Measurements from ENCODE around the gene GDA.

The GDA gene

DNA sequence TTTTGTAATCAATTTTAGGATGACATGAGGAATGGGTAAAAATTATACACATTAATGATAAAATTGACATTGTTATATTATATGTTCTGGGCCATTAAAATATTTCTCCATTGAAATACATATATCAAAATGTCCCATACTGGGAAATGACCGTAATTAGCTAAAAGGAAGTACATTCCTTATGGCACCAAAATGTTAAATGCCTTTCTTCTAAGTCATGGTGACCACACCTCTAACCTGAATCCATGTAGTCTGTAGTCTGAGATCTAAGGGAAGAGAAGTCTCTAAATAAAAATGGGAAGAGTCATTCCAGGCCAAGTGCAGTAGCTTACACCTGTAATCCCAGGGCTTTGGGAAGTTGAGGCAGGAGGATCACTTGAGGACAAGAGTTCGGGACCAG lies 10.0 kb upstream of the GDA start:
- Mint-ChIP-seq H3K9me3 (no peaks in the 10 kb centered on the region), H3K27me3 (ENCODE audit: low read depth) (peaks cover 11% of the 10 kb centered on the region), H3K27ac (no peak overlapping the region), H3K4me1 (ENCODE audit: low read depth) (no peaks in the 10 kb centered on the region), H3K36me3 (ENCODE audit: low read depth) (no peaks in the 10 kb centered on the region), H3K4me3 (no peak overlapping the region)

DNA sequence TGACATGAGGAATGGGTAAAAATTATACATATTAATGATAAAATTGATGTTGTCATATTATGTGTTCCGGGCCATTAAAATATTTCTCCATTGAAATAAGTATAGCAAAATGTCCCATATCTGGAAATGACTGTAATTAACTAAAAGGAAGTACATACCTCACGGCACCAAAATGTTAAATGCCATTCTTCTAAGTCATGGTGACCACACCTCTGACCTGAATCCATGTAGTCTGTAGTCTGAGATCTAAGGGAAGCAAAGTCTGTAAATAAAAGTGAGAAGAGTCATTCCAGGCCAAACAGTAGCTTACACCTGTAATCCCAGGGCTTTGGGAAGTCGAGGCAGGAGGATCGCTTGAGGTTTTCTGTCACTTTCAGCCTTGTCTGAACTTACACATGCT lies 8.7 kb upstream of the GDA start:
- Mint-ChIP-seq H3K36me3 (ENCODE audit: low read depth) (no peaks in the 10 kb centered on the region), H3K9me3 (no peaks in the 10 kb centered on the region), H3K27ac (no peak overlapping the region), H3K4me1 (ENCODE audit: low read depth) (no peaks in the 10 kb centered on the region), H3K4me3 (no peak overlapping the region), H3K27me3 (ENCODE audit: low read depth) (peaks cover 11% of the 10 kb centered on the region)

DNA sequence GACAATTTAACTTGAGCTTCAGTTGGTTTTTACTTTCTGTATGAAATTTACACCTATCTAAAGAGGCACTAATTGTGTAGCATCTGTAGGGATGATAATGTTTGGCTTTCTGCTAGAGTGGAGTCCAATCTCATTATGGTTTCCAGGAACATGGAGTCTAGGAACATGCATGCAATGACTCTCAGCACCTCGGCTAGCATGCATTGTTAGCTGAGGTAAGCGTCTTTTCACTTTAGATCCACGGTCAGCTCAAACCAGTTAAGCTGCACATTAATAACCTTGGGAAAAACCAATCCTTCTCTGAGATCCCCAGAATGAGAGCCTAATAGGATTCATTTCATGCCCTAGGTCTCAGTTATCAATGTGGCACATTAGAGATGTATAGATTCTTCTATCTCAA lies 7.8 kb upstream of the GDA start:
- no peaks in the 10 kb centered on the region for H3K36me3 Mint-ChIP-seq (ENCODE audit: low read depth)
- peaks cover 11% of the 10 kb centered on the region for H3K27me3 Mint-ChIP-seq (ENCODE audit: low read depth)
- no peaks in the 10 kb centered on the region for H3K4me1 Mint-ChIP-seq (ENCODE audit: low read depth)
- H3K4me3 Mint-ChIP-seq, result no peak overlapping the region
- H3K27ac Mint-ChIP-seq, result no peak overlapping the region
- no peaks in the 10 kb centered on the region for H3K9me3 Mint-ChIP-seq

DNA sequence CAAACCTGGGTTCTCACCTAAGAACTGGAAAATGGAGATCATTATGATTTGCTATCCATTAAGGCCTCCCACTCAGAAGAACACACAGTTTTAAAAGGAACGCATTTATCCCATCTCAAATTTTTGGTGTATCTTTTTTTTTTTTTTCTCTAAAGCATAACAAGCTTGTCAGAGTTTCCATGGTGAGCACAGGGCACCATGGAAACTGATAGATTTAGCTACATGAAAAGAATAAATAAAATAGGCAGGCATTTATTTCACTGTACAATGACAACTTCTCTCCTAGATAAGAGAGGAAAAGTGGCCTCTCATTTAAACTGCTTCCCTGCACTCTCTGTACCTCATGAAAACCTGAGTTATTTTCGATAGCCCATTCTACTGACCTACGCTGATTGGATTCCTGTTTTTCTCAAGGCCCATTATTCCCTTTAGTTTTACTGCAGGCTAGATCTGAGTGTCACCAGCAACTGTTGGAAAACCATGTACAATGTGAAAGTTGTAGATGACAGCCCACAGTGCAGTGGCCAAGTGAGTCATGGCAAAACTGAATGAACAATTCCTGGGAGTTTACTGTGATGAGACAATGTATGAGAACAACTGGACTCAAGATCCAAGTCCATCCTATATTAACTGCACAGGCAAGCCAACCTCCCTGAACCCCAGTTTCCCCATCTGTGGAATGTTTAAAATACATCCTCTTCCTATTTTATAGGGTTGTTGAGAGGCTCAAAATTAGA lies 4.3 kb upstream of the GDA start:
- H3K27me3 Mint-ChIP-seq (ENCODE audit: low read depth), result peaks cover 26% of the 10 kb centered on the region

DNA sequence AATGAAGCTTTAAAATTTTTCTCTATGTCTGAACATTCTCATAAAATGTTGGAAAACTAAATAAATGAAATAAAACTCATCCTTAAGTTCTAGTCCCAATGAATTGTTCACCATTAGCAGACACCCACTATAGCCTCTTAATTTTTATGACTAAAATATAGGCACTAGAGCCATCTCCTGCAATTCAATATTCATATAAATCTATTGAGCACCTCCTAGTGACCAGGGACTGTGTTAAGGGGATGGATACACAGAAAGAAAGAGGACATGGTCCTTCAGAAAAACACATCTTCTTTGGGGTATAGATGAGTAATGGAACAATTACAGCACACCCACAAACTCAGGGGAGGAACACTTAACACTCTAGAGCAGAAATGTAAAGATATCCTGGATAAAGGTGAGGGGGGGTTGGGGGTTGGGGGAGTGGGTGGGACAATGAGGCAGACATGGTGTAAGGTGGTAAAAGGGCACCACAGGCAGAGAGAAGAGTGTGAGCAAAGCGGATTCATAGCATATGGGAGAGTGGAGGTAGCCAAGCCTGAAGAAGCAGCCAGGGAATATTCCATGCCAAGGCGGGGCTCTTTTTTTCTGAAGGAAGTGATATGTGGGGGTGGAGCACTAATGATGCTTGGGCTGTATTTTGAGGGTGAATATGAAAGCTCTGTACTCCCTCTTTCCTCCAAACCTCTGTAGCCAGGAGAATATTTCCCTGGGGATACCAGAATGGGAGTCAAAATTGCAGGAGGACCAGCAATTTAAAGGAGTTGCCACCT lies 3.3 kb upstream of the GDA start:
- H3K27ac Mint-ChIP-seq, result no peak overlapping the region
- H3K4me1 Mint-ChIP-seq (ENCODE audit: low read depth), result no peaks in the 10 kb centered on the region
- H3K9me3 Mint-ChIP-seq, result no peaks in the 10 kb centered on the region
- no peak overlapping the region for H3K4me3 Mint-ChIP-seq
- no peaks in the 10 kb centered on the region for H3K36me3 Mint-ChIP-seq (ENCODE audit: low read depth)
- H3K27me3 Mint-ChIP-seq (ENCODE audit: low read depth), result peaks cover 33% of the 10 kb centered on the region

More for the DNA sequence above, 4.3 kb upstream of the GDA start:
- Mint-ChIP-seq H3K36me3 (ENCODE audit: low read depth) (no peaks in the 10 kb centered on the region), H3K4me3 (no peak overlapping the region), H3K9me3 (no peaks in the 10 kb centered on the region), H3K4me1 (ENCODE audit: low read depth) (no peaks in the 10 kb centered on the region), H3K27ac (no peak overlapping the region)

DNA sequence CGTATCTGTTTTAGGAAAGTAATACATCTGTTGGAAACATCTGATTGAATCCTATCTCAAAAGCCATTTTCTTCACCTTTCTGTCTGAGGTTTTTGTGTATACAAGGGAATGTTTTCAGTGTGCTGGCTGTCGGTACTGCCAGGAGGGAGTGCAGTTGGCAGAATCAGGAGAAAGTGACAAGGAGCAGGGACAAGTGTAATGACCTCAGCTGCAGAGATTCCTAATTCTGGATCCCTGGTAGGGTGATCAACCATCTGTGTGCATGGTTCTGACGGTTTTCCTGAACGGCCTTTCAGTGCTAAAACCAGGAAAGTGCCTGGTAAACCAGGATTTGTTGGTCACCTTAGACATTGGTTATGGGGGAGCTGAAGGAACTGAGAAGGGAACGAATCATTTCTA lies 1.6 kb upstream of the GDA start:
- peaks cover 36% of the 10 kb centered on the region for H3K27me3 Mint-ChIP-seq (ENCODE audit: low read depth)

DNA sequence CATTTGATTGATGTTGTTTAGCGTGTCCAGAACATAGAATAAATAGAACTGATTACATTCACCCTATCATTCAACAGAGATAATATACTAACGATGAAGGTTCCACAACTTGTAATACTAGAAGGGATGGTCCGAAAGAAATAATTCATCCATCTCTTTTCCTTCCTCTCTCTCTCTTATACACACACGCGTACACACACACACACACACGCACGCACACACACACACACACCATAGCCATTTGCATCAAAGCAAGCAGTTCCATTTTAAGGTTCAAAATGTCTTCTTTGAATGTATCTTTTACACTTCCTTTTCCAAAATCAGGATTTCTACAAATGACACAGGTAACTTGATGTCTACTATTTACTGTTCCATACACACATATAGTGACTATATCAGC lies 887 bp downstream of the GDA start:
- Mint-ChIP-seq H3K27me3 (ENCODE audit: low read depth) (peaks cover 36% of the 10 kb centered on the region), H3K4me1 (ENCODE audit: low read depth) (no peaks in the 10 kb centered on the region), H3K4me3 (no peak overlapping the region), H3K27ac (no peak overlapping the region), H3K9me3 (no peaks in the 10 kb centered on the region), H3K36me3 (ENCODE audit: low read depth) (no peaks in the 10 kb centered on the region)

More for the DNA sequence above, 1.6 kb upstream of the GDA start:
- Mint-ChIP-seq H3K36me3 (ENCODE audit: low read depth) (no peaks in the 10 kb centered on the region), H3K27ac (no peak overlapping the region), H3K4me1 (ENCODE audit: low read depth) (no peaks in the 10 kb centered on the region), H3K9me3 (no peaks in the 10 kb centered on the region), H3K4me3 (no peak overlapping the region)

DNA sequence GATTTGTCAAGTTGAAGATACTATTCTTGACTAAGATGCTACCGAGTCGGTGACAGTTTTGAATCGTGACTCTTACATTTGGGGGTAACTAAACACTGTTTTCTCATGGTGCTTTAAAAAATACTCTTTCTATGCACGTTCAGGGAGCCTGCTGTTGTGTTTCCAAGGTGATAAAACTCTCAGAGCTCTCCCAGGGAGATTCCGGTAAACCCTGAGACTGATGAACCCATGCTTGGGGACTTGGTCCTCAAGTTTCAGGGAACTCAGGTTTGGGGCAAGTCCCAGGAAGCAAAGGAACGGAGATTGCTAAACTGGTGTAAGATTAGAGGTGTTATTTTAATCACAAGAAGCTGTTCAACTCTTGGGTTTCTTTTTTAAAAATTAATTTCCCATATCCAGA lies 1.4 kb downstream of the GDA start:
- Mint-ChIP-seq H3K27me3 (ENCODE audit: low read depth) (peaks cover 36% of the 10 kb centered on the region), H3K9me3 (no peaks in the 10 kb centered on the region), H3K4me1 (ENCODE audit: low read depth) (no peaks in the 10 kb centered on the region), H3K4me3 (no peak overlapping the region), H3K36me3 (ENCODE audit: low read depth) (no peaks in the 10 kb centered on the region), H3K27ac (no peak overlapping the region)

DNA sequence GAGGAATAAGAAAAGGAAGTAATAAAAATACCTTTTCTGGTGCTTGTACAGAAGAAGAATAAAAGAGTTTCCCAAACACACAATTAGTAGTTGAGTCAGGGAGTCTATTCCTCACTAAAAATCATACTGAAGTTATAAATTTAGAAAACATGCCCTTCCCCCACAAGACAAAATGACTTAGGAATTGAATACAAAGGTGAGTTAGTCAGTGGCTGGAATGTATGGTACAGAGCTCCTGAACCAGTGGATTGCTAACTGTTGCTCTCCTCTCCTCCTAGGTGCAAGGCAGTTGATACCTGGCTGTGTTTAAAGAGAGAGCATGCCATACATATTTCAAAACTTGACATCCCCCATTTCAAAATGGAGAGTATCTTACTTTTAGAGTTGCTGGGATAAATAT lies 1.9 kb downstream of the GDA start:
- H3K36me3 Mint-ChIP-seq (ENCODE audit: low read depth), result no peaks in the 10 kb centered on the region
- H3K27me3 Mint-ChIP-seq (ENCODE audit: low read depth), result peaks cover 36% of the 10 kb centered on the region
- H3K4me1 Mint-ChIP-seq (ENCODE audit: low read depth), result no peaks in the 10 kb centered on the region
- H3K9me3 Mint-ChIP-seq, result no peaks in the 10 kb centered on the region
- no peak overlapping the region for H3K4me3 Mint-ChIP-seq
- no peak overlapping the region for H3K27ac Mint-ChIP-seq

DNA sequence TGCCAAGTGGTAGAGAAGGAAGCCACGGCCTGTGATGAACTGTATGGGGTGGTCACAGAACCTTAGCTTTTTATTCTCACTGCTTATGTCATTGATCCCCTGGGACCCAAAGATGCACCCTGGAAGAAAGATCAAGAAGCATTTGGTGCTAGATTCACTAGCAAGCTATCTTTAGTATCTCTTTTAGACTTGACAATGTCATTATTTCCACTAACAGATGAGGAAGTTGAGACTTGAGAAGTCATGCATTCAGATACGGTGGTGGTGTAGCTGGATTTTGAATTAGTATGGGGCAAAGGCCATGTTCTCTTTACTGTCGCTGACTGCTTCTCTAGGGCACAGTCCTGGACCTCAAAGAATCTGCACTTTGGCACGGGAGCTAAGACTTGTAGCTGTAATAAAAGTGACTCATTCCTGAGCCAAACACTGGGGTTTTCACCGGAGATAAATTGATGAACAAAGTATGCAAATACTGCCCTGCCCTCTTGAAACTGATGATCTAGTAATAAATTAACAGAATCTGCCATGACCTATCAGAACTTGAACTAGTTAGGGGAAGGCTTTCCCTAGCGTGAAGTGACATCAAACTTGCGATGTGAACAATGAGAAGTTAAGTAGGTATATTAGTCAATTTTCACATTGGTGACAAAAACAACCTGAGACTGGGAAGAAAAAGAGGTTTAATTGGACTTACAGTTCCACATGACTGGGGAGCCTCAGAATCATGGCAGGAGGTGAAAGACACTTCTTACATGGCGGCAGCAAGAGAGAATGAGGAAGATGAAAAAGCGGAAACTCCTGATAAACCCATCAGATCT lies 5.4 kb downstream of the GDA start:
- Mint-ChIP-seq H3K36me3 (ENCODE audit: low read depth) (no peaks in the 10 kb centered on the region), H3K4me1 (ENCODE audit: low read depth) (no peaks in the 10 kb centered on the region), H3K27ac (no peak overlapping the region), H3K4me3 (no peak overlapping the region), H3K27me3 (ENCODE audit: low read depth) (peaks cover 16% of the 10 kb centered on the region), H3K9me3 (no peaks in the 10 kb centered on the region)

DNA sequence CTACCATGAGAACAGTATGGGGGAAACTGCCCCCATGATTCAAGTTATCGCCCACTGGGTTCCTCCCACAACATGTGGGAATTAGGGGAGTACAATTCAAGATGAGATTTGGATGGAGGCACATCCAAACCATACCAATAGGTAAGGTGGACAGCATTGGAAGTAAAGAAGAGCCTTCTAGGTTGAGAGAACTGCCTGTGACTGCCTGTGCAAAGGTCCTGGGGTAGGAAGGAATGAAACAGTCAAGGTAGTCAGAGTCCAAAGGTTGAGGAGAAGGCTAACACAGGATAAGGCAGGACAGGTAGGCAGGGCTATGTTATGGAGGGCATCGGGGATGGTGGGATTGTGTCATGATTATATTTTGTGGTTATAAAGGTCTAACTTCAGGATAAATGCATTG lies 6.1 kb downstream of the GDA start:
- Mint-ChIP-seq H3K27ac (no peak overlapping the region), H3K4me1 (ENCODE audit: low read depth) (no peaks in the 10 kb centered on the region), H3K27me3 (ENCODE audit: low read depth) (peaks cover 9% of the 10 kb centered on the region)

DNA sequence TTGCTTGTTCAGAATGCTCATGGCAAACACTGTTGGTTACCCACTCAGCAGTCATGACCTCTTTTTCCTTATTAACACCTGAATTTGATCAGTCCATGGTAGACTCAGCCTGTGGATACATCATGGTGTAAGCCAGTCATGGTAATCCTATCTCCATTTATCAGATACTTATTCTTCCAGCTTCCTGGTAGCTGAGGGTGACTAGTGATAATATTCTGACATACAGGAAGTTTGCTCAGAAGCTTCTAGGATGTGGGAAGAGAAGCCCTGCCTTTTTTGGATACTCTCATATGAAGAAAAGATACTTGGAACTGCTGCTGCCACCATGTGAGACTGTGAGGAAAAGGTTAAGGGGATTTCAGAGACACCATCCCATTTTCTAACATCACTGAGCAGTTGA lies 7.3 kb downstream of the GDA start:
- no peaks in the 10 kb centered on the region for H3K27me3 Mint-ChIP-seq (ENCODE audit: low read depth)
- no peaks in the 10 kb centered on the region for H3K4me1 Mint-ChIP-seq (ENCODE audit: low read depth)
- H3K27ac Mint-ChIP-seq, result no peak overlapping the region
- no peaks in the 10 kb centered on the region for H3K9me3 Mint-ChIP-seq
- H3K4me3 Mint-ChIP-seq, result no peak overlapping the region
- H3K36me3 Mint-ChIP-seq (ENCODE audit: low read depth), result no peaks in the 10 kb centered on the region

More for the DNA sequence above, 6.1 kb downstream of the GDA start:
- Mint-ChIP-seq H3K9me3 (no peaks in the 10 kb centered on the region), H3K4me3 (no peak overlapping the region), H3K36me3 (ENCODE audit: low read depth) (no peaks in the 10 kb centered on the region)

DNA sequence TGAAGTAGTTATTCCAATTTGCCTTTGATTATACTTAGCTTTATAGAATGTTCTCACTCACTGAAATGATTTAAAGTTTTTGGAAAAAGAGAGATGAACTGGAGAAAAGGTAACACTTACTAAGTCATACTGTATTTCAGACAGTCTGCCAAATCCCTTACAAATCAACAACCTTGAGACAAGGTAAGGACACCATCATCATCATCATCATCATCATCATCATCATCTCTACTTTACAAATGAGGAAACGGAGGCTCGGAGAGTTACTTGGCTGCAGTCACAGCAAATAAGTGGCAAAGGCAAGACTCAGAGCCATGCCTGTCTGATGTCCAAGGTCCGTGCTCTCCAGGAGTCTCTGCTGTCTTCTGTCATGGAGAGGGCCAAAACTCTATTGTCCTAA lies 9.4 kb downstream of the GDA start:
- Mint-ChIP-seq H3K27ac (no peak overlapping the region), H3K9me3 (no peaks in the 10 kb centered on the region), H3K36me3 (ENCODE audit: low read depth) (no peaks in the 10 kb centered on the region), H3K4me1 (ENCODE audit: low read depth) (no peaks in the 10 kb centered on the region), H3K27me3 (ENCODE audit: low read depth) (no peaks in the 10 kb centered on the region), H3K4me3 (no peak overlapping the region)

DNA sequence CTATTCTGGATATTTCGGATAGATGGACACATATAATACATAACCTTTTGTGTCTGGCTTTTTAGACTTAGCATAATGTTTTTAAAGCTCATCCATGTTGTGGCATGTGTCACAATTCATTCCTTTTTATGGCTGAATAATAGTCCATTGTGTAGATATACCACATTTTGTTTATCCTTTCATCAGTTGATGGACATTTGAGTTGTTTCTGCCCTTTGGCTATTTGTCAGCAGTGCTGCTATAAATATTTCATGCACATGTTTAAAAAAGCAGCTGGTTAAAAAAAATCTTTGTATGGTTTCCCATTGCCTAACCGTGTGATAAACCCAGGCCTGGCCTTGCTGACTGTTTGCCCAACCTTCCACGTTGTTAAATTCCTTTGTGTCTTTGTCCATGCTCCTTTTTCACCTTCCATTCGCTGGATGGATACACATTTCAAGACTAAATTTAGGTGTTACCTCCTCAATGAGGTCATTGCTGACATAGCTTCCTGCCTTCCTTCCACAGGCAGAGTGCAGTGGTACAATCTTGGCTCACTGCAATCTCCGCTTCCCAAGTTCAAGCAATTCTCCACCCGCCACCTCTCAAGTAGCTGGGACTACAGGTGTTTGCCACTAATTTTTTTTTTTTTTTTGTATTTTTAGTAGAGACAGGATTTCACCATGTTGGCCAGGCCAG lies 11.3 kb downstream of the GDA start:
- H3K4me1 Mint-ChIP-seq (ENCODE audit: low read depth), result no peaks in the 10 kb centered on the region
- H3K36me3 Mint-ChIP-seq (ENCODE audit: low read depth), result no peaks in the 10 kb centered on the region
- H3K27me3 Mint-ChIP-seq (ENCODE audit: low read depth), result no peaks in the 10 kb centered on the region
- H3K4me3 Mint-ChIP-seq, result no peak overlapping the region
- H3K27ac Mint-ChIP-seq, result no peak overlapping the region
- no peaks in the 10 kb centered on the region for H3K9me3 Mint-ChIP-seq

Data from T-helper 1 cell treated with Interleukin-12 subunit alpha and Interleukin-12 subunit beta and Interleukin-4 antibody, amounts not matched to agents 30 μg/mL and 1 μg/mL, for 36 hours (primary cell).